ENCODE data around the gene MCU. TPM values are rescaled to one million over a fixed set of nuclear protein-coding genes. Genes with fewer than 3 reads are reported as not detected.

Gene MCU
- total RNA-seq, 3 donors from 2014 or later (not counting 1 experiment from before 2014, with no cell fraction given) = 13.1 to 15.6 (median 14.1) TPM

DNA sequence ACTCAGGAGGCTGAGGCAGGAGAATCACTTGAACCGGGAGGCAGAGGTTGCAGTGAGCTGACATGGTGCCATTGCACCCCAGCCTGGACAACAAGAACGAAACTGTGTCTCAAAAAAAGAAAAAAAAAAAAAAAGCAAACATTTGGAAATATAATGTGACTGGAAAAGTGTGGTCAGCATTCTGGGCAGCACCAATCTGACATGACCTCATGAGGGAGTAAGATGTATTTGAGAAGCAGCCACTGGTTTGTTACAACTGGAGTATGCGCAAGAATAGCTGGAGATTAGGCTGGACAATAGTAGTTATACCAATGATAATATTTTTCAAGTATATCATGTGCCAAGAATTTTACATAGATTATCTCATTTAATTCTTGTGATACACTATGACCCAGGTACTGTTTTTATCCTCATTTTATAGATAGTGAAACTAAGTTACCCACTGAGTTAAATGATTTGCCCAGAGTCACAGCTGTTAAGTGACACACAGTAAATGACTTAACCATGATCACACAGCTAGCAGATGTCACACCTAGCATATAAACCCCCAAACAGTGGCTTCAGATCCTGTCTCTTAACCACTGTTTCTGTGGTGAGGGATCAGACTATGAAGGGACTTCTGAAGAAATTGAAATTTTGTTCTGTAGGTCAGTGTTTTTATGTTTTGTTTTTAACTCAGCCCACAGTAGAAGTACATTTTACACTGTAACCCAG lies 11.1 kb downstream of the MCU start:
- Histone ChIP-seq H3K9me3 (ENCODE audit: control insufficient read depth, insufficient read depth, low read length) (no peaks in the 10 kb centered on the region), H3K27ac (ENCODE audit: low read length) (no peak overlapping the region), H3K27me3 (ENCODE audit: control insufficient read depth, insufficient read depth, low read length) (no peaks in the 10 kb centered on the region), H3K4me1 (ENCODE audit: control insufficient read depth, insufficient read depth, low read length) (no peaks in the 10 kb centered on the region), H3K36me3 (ENCODE audit: control insufficient read depth, insufficient read depth, low read length) (no peaks in the 10 kb centered on the region), H3K4me3 (ENCODE audit: low read length) (no peak overlapping the region)
- H3K9me3 Mint-ChIP-seq = no peaks in the 10 kb centered on the region
- peaks cover 12 to 15% of the 10 kb centered on the region in 2 donors for H3K4me1 Mint-ChIP-seq
- no peaks in the 10 kb centered on the region for H3K36me3 Mint-ChIP-seq
- intact Hi-C loops (cut with micrococcal nuclease) = no loop called here
- H3K27me3 Mint-ChIP-seq (ENCODE audit: low read depth in 2 of 2) = no peaks in the 10 kb centered on the region
- H3K27ac Mint-ChIP-seq = peak overlapping the region in 1 of 2 donors; percentile 42
- DNase-seq = no peak
- H3K4me3 Mint-ChIP-seq = no peak overlapping the region
- 95% methylated on average over 2 of the region's 3 CpGs for WGBS (ENCODE audit: insufficient coverage)
- no peak for TF ChIP-seq CTCF (IDR thresholded peaks at IDR 0.05)
- ATAC-seq = peak; percentile 78 to 90 (median 84)

DNA sequence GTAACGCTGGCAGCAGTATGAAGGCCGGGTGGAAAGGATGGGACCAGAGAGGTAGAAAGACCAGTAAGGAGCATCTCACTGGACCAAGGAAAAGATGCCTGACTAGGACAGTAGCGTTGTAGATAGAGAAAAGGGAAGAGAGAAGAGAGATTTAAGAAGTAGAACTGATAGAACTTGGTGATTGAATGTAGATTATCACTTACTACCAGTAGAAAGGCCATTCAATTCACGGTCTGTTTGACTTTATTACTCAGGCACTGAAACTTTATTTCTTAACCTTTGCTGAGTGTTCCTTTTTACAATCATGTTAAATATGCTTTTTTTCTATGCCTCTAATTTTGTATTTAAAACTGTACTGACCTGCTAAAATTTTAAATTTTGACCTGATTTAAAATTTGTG lies 12.2 kb downstream of the MCU start:
- Histone ChIP-seq H3K27ac (ENCODE audit: low read length) (no peak overlapping the region), H3K4me1 (ENCODE audit: control insufficient read depth, insufficient read depth, low read length) (no peaks in the 10 kb centered on the region), H3K9me3 (ENCODE audit: control insufficient read depth, insufficient read depth, low read length) (no peaks in the 10 kb centered on the region), H3K27me3 (ENCODE audit: control insufficient read depth, insufficient read depth, low read length) (no peaks in the 10 kb centered on the region), H3K36me3 (ENCODE audit: control insufficient read depth, insufficient read depth, low read length) (no peaks in the 10 kb centered on the region), H3K4me3 (ENCODE audit: low read length) (no peak overlapping the region)
- ATAC-seq = no peak
- no peak for TF ChIP-seq CTCF (IDR thresholded peaks at IDR 0.05)
- H3K9me3 Mint-ChIP-seq = no peaks in the 10 kb centered on the region
- no peaks in the 10 kb centered on the region for H3K27me3 Mint-ChIP-seq (ENCODE audit: low read depth in 2 of 2)
- no peaks in the 10 kb centered on the region for H3K36me3 Mint-ChIP-seq
- H3K4me1 Mint-ChIP-seq = peaks cover 12 to 22% of the 10 kb centered on the region in 2 donors
- intact Hi-C loops (cut with micrococcal nuclease) = no loop called here
- WGBS (ENCODE audit: insufficient coverage) = 99% methylated on average over 4 of the region's 4 CpGs
- no peak for DNase-seq
- H3K4me3 Mint-ChIP-seq = no peak overlapping the region
- H3K27ac Mint-ChIP-seq = no peak overlapping the region

DNA sequence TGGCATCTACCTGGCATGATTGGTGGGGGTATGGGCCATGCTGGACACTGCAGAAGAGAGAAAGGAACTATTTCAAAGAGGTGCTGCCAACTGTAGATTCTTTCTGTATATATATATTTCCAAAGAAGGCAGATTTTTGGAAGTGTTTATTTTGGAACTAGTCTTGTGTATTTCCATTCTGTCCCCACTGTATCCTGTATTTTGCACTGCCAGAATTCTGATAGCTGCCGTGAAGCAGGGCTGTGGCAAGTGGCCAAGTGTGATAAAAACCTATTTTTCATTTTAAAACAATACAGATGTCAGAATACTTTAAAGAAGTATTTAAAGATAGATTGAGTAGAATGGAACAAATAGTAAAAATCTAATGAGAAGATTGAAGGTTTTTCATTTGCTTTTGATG lies 17.1 kb downstream of the MCU start:
- Mint-ChIP-seq H3K4me3 (no peak overlapping the region), H3K36me3 (no peaks in the 10 kb centered on the region), H3K27ac (no peak overlapping the region), H3K9me3 (no peaks in the 10 kb centered on the region), H3K4me1 (peaks cover 0 to 19% of the 10 kb centered on the region in 2 donors), H3K27me3 (ENCODE audit: low read depth in 2 of 2) (no peaks in the 10 kb centered on the region)
- DNase-seq (no peak), ATAC-seq (no peak)
- Histone ChIP-seq H3K4me3 (ENCODE audit: low read length) (no peak overlapping the region), H3K27me3 (ENCODE audit: control insufficient read depth, insufficient read depth, low read length) (no peaks in the 10 kb centered on the region), H3K4me1 (ENCODE audit: control insufficient read depth, insufficient read depth, low read length) (no peaks in the 10 kb centered on the region), H3K36me3 (ENCODE audit: control insufficient read depth, insufficient read depth, low read length) (no peaks in the 10 kb centered on the region), H3K9me3 (ENCODE audit: control insufficient read depth, insufficient read depth, low read length) (no peaks in the 10 kb centered on the region), H3K27ac (ENCODE audit: low read length) (no peak overlapping the region)
- TF ChIP-seq CTCF (IDR thresholded peaks at IDR 0.05) = no peak
- intact Hi-C loops (cut with micrococcal nuclease) = no loop called here
- WGBS (ENCODE audit: insufficient coverage) = no CpG with 5 or more reads among the region's 1 CpG

GRCh38 chr10:72712136-72712535 lies 20.2 kb downstream of the MCU start:
- WGBS (ENCODE audit: insufficient coverage) = 90% methylated on average over 2 of the region's 2 CpGs
- no peak for DNase-seq

More at GRCh38 chr10:72712136-72712535, 20.2 kb downstream of the MCU start:
- H3K4me3 Mint-ChIP-seq = no peak overlapping the region
- H3K4me1 ChIP-seq (ENCODE audit: control insufficient read depth, insufficient read depth, low read length) = no peaks in the 10 kb centered on the region
- no peak for ATAC-seq
- intact Hi-C loops (cut with micrococcal nuclease) = no loop called here
- no peak overlapping the region for H3K27ac ChIP-seq (ENCODE audit: low read length)
- H3K9me3 Mint-ChIP-seq = no peaks in the 10 kb centered on the region
- H3K4me1 Mint-ChIP-seq = peaks cover 7 to 32% of the 10 kb centered on the region in 2 donors
- H3K27me3 ChIP-seq (ENCODE audit: control insufficient read depth, insufficient read depth, low read length) = no peaks in the 10 kb centered on the region
- no peaks in the 10 kb centered on the region for H3K9me3 ChIP-seq (ENCODE audit: control insufficient read depth, insufficient read depth, low read length)
- H3K4me3 ChIP-seq (ENCODE audit: low read length) = no peak overlapping the region
- no peak overlapping the region for H3K27ac Mint-ChIP-seq
- no peaks in the 10 kb centered on the region for H3K36me3 Mint-ChIP-seq
- H3K36me3 ChIP-seq (ENCODE audit: control insufficient read depth, insufficient read depth, low read length) = peaks cover 9% of the 10 kb centered on the region
- TF ChIP-seq CTCF (IDR thresholded peaks at IDR 0.05) = no peak
- no peaks in the 10 kb centered on the region for H3K27me3 Mint-ChIP-seq (ENCODE audit: low read depth in 2 of 2)

Measured in natural killer cell (primary cell).